HG03439 (cell line): ENCODE measurements around the gene TRMT44.
"Not testable (repeated sequence)": the region's sequence is repeated elsewhere in the genome, so short reads cannot be mapped to it uniquely, and the experiment has no call there.

Experiments used
- ATAC-seq: cut with Tn5 transposase; IDR thresholded peaks from one replicate; pipeline ENCODE4 v1.9.1; 2021; ENCODE audit warnings: mild to moderate bottlenecking, moderate library complexity; ENCODE audit not compliant: unreplicated experiment

Gene TRMT44

DNA sequence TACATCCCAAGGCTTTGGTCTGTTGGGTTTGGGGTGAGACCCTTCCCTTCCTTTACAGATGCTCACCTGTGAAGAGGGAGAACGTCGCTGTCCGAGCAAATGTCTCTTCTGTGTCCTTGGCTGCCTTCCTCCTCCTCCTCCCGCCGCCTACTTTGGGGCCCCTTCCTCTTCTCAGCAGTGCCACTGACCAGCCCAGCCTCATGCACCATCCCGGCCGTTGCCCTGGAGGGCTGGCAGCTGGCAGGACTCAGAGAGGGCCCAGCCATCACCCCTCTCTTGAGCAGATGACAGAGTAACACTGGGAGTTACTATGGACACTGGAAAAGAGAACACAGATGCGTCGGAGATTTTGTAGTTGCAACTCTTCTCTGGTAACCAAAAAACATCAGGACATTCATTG, 68.2 kb downstream of the TRMT44 start:
- no peak for ATAC-seq

DNA sequence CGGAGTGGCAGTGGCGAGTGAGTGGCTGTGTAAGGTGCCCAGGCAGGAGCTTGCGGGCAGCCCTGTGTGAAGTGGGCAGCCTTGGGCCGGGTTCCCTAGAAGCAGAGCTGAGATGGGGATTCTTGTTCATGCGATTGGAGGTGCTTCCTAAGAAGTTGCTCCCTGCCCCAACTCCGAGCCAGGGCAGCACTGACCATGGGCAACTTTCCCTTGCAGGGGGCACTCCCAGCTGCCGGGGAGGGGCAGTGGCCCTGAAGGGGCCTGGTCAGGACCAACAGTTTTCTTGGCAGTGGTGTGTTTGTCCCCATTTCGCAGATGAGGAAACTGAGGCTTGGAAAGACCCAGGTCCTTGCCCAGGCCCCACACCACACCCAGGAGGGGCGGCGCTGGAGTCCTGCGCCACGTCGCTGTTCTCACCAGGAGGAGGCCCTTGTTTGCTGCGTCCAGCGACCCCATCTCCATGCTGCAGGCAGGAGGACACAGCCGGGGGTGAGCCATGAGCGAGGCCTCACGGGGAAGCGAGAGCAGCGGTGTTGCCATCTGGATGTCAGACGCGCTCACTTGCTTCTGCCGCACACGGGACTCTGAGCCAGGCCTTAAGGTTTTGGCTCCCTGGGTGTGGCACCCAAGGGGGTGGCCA, 68.9 kb downstream of the TRMT44 start:
- ATAC-seq = no peak

DNA sequence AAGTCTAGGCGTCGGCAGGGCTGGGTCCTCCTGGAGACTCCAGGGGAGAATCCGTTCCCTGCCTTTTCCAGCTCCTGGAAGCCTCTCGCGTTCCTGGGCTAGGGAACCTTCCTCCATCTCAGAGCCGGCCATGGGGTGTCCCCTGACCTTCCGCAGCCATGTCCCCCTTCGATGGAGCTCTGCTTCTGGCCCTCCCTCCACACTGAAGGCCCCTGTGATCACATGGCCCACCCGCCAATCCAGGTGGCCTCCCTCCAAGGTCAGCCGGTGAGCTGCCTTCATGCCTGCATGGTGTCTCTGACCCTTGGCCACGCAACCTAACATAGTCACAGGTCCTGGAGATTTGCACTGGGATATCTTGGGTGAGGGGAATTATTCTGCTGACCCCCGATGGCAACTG, 69.6 kb downstream of the TRMT44 start:
- no peak for ATAC-seq

DNA sequence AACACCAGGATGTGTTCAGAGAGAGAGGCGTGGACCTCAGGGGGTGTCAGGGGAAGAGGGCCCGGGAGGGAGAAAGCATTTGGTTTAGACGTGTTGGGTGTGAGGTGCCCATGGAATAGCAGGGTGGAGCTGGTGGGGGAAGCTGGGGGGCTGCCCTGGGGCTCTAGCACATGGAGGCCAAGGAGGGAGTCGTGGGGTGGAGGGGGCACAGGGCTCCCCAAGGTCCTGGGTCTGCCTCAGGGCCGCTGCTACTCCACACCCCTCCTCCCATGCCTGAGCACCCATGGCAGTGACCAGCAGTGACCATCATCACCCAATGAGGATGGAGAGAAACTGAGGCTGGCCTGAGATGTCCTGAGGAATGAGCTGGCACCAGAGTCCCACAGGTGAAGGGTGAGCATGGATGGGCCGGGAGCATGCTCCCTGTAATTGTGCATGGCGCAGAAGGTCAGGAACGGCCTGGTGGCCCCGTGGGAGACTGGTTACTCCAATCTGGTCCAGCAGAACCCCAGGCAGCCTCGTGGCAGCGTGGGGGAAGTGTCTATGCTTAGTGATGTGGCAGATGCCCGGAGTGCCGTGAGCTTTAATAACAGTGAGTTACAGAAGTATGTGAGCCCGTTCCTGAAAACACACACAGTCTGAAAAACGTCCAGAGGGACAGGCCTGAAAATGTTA, 70.2 kb downstream of the TRMT44 start:
- no peak for ATAC-seq

DNA sequence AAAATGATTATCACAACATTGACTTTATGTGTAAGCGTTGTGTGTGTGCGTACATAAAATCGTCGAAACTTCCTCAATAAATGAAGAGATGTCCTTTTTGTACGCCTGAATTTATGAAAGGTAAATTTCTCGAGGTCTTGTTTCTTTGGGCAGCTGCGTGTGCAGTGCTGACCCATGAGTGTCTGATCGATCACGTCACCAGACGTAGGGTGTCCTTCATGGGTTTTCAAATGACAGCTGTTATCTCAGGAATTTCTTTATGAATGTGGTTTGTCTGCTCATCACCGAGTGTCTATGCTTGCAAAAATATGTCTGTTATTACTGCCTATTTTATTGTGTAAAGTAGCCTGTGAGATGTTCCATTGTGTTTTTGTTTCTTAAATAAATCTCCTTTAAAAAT, 71.9 kb downstream of the TRMT44 start:
- ATAC-seq = no peak

DNA sequence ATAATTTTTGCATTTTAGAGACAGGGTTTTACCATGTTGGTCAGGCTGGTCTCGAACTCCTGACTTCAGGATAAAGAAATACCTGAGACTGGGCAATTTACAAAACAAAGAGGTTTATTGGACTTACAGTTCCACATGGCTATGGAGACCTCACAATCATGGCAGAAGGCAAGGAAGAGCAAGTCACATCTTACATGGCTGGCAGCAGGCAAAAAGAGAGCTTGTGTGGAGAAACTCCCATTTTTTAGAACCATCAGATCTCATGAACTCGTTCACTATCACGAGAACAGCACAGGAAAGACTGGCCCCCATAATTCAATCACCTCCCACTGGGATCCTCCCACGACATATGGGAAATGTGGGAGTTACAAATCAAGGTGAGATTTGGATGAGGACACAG, 72.5 kb downstream of the TRMT44 start:
- ATAC-seq = not testable (repeated sequence)

DNA sequence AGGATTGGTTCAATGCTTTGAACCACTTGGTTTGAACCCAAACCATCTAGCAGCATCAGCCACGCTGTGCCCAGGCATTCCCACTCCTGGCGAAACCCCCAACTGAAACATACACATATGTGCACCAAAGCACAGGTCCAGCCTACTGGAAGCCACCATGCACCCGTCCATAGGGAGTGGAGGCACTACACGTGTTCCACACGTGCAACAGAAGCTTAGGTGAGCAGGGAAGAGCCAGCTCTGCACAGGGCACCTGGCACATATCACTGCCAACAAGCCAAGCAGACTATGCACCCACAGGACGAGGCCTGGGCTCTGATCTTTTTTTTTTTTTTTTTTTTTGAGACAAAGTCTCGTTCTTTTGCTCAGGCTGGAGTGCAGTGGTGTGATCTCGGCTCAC, 73.4 kb downstream of the TRMT44 start:
- ATAC-seq = no peak

DNA sequence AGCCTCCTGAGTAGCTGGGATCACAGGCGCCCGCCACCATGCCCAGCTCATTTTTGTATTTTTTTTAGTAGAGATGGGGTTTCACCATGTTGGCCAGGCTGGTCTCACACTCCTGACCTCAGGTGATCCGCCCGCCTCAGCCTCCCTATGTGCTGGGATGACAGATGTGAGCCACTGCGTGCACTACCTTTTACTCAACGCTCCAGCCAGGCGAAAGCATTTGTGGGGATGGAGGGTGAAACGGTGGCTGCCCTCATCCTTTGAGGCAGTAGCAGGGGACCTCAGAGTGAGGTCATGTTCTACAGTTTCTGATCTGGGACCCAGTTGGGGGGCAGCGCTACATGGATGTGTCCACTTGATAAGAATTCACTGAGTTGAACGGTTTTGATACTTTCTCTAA, 73.8 kb downstream of the TRMT44 start:
- ATAC-seq = no peak

DNA sequence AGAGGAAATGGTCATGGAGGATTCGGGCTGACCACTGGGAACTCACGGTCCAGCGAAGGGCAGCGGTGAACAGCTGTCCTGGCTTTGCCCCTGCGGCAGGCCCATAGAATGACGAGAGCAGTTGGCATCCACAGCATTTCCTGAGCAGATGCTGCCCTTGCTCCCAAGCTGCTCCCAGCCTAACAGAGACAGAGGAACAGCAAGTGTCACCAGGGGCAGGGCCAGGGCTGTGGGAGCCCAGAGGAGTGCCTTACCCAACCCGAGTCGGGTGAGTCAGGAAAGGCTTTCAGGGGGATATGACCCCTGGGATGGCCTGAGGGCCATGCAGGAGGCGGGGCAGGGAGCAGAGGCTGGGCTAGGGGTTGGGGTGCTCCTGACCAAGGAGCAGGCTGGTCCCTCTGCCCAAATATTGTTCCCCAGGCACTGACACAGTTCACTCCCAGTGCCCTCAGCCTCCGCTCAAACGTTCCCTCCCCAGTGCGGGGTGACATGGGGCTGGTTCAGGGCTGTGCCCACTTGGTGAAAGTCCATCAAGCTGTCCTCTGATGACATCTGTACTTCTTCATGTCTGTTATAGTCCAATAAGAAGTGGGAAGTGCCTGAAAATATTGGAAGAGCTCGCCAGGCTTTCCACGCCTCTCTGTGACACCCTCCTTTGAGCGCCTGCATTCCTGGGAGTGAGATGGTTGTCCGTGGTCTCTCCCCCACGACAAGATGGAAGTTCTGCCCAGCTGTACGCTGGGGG, 74.9 kb downstream of the TRMT44 start:
- no peak for ATAC-seq

DNA sequence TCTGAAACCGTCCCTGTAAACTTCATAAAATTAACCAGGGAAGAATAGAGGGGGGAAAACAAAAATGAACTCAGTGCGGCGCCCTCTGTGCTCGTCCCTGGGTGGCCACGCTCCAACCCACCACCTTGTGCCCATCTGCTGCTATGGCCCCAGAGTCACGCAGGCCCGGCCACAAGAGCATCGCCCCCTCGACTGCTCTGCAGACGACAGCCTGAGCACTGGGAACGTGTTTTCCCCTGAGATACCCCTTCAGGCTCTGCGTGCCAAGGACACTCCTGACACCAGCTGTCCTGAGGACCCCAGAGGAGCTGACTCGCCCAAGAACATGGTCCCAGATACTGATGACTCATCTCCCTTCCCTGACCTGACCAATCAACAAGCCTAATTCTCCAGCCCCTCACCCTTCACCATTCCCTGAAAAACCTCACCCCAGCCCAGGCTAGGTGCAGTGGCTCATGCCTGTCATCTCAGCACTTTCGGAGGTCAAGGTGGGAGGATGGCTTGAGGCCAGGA, 75.5 kb downstream of the TRMT44 start:
- ATAC-seq = no peak

DNA sequence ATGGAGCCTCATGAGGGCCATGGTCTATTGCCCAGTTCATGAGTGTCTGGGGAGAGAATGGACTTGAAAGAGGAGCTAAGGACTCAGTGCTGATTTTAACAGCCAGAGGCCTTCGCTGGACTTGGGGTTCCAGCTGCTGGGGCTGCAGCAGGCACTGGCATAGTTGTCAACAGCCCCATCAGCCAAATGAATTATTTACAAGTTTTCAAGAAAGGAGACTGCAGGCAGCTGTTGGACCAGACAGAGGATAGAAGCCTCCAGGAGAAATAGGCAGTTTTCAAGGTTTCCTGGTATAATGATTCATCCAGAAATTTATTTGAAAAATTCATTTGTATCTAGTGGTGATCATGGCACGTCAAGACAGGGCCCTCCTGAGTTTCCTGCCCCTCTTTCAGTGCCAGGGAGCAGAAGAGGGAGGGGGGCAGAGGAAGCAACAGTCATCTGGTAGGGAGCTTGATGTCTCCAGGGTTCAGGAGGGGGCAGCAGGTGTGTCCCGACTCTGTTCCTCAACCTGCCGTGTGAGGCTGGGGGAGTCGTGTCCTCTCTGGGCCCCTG, 76.5 kb downstream of the TRMT44 start:
- ATAC-seq = no peak

DNA sequence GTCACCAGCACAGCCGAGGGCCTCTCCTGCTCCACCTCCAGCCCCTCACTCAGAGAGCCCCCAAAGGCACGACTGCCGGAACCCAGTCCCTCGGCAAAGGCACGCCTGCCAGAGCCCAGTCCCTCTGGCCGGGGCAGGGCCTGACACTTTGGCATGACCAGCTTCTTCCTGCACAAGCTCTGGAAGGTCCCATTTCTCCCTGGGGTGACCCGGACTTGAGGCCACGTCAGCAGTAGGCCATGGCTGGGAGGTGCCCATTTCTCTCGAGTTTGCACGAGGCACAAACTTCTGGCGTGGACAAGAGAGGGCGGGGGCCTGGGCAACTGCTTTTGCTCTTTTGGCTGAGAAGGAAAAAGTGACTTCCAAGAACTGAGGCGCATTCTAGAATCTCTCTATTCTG, 77.4 kb downstream of the TRMT44 start:
- ATAC-seq = no peak

DNA sequence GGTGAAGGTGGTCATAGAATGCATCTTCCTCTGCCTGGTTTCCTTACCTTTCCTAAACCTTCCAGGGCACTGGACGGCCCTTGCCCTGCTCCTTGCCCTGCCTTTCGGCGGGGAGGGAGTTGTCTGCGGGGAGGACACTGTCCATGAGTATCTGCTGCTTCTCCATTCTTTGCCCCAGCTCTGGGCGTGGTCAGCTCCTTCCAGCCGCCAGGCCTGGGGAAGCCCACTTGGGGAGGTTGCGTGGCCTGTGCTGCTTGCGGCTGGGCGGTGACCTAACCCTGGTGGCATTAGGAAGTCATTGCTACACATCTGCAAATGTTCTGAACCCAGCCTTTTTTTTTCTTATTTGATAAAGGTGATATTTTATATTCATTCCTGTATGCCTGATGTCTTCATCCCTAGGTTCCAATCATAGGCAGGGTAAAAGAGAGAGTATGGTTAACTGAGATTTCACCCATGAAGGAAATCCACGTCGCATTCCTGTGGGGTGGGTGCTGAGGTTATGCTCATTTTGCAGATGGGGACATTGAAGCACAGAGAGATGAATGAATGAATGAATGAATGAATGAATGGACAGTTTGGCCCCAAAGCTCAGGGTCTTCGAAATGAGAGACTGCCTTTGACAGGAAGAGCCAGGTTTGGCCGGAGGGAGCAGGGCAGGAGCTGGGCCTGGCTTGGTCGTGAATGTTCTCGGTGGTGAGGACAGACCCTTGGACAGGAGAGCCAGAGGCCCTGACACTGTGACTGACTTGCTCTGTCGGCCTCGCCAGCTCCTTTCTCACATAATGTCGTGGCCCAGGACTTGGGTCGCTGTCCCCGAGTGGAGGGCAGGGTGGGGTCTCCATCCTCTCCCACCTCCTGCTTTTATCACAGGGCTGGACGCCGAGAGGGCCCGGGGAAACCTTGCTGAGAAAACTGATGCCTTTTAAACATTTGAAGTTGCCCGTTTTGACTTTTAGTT, 81.9 kb downstream of the TRMT44 start:
- no peak for ATAC-seq

DNA sequence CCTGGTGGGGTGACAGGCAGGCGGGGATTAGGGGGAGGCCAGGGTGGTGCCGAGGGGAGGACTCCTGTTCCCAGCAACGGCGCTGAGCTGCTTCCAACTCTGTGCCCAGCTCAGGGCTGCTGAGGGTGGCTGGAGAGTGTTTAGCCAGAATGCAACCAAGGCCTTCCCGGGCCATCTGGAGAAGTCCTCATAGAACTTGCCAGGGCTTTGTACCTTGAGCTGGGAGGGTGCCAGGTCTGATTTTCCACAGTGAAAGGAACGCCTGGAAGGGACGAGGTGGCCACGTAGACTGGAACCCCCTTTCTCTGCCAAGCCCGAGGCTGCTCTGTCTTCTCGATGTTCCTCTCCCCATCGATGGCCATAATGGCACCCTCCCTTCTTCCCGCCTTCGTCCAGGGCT, 82.6 kb downstream of the TRMT44 start:
- no peak for ATAC-seq

DNA sequence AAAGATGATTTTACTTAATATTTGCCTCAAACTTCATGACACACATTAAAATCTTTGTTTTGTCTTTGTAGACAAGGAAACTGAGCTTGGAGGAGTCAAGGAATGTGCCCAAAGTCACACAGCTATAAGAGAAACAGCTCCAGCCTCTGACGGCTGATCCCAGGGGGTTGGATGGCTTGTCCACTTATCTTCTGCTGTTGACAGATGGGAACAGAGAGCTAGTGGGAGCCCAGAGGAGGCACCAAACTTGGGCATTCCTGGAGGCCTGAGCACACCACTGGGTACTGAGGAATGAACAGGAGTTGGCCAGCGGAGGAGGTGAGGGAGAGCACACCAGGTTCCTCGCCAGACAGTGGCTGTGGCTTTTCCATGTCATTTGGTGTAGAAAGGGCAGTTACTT, 83.2 kb downstream of the TRMT44 start:
- no peak for ATAC-seq

DNA sequence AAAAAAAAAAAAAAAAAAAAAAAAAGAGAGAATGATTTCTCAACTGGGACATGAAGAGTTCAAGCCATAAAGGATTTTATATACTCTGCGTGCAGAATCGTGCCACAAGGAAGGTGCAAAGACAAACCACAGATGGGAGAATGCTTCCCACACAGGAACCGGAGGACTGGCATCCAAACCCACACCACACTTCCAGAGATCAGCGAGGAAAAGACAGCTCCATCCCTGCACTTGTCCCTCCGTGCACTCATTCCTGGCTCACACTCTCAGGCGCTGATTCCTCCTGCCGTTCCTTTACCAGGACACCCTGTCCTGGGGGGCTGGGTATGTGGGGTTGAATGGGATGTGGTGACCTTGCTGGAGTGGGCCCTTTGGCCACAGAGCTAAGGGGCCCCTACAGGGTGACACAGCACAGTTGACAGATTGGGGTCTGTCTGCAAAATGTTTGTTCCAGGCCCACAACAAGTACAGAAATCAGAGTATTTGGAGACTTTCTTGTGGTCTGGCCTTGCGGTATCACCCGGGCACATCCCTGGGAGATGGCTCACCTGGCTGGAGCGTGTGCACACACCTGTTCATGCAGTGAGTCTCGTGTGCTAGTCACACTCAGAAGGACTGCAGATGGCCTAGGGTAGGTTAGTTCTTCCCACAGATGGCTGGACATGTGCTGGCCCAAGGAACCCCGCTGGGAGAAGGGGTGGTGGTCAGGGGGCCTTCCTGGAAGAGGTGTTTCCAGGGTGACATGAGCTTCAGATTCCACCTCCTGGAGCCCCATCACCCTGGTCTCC, 84.2 kb downstream of the TRMT44 start:
- ATAC-seq = no peak

DNA sequence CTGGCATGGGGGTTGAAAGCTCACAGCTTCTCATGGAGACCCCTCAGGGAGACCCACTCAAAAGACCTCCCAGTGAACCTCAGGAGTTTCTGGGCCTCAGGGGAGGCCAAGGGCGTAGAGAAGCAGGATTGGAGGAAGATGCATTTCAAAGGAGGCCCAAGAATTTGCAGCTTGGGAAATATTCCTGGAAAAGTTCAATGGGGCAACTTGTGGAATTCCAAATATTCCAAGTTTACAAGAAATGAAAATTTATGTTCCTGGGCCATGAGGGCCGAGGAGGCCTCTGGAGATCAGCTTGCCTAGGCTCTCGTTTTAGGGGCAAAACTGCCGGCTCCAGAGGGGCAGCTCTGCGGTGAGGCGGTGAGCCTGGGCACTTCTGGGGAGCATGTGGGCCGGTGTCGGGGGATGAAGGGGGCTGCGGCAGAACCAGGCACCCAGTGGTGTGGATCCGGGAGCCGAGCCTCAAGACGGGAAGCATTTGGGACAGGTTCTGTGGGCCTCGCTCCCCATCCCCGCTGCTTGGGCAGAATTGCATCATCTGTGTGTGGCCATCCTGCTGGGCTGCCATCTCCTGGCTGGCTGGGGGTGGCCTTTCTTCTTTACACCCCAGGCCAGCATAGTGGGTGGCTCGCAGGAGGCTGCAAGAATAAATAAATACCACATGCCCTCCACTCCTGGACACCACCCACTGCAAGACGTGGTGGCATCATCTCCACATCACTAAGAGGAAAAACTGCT, 85.0 kb downstream of the TRMT44 start:
- no peak for ATAC-seq
